ENCODE results near the gene RELA.

The RELA gene

GRCh38 chr11:65633390-65634108, 29.2 kb downstream of the RELA start:
- no peak for DNase-seq (ENCODE audit: low spot score)

- no peak for DNase-seq (ENCODE audit: low spot score)
These were observed 32.5 kb downstream of the RELA start for GRCh38 chr11:65630215-65630614.

DNA sequence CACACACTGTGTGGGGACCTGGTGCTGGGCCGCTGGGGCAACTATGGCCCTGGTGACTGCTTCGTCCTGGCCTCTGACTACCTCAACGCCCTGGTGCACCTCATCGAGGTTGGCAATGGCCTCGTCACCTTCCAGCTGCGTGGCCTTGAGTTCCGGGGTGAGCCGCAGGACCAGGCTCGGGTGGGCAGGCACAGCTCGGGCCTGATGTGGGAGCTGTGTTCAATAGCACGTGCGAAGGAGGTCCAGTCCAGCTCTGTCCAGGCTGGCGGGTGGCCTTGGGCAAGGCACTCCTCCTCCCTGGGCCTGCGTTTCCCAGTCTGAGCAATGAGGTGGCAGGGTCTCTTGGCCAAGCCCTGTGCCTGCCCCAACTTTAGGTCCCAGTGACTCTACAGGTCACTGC, 33.1 kb downstream of the RELA start:
- DNase-seq (ENCODE audit: low spot score): no peak

GRCh38 chr11:65627202-65627601, 35.5 kb downstream of the RELA start:
- no peak for DNase-seq (ENCODE audit: low spot score)

- peak; percentile 80 for DNase-seq (ENCODE audit: low spot score)
These were observed 36.9 kb downstream of the RELA start for GRCh38 chr11:65625628-65626342.

DNA sequence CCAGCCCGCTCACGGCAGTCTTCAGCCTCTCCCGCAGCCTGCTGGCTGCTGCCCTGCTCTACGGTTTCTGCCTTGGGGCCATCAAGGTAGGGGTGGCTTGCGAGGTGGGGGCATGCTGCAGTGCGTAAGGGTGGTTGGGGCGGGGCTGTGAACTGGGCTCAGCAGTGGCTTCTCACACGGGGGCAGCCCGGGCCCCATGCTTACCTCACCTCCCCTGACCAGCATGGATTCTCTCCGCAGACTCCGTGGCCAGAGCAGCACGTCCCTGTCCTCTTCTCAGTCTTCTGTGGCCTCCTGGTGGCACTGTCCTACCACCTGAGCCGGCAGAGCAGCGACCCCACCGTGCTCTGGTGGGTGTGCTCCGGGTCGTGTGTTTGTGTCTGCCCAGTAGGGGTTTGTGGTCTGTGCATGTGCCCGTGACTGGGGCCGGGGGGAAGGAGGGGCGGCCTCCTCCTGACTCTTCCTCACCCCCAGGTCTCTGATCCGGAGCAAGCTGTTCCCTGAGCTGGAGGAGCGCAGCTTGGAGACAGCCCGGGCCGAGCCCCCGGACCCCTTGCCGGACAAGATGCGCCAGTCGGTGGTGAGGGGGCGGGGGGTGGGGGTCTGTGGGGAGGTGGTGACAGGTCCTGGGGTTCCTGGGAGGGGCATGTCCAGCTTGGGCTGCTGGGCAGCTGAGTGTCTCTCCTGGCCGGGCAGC, 37.6 kb downstream of the RELA start:
- DNase-seq (ENCODE audit: low spot score): no peak

GRCh38 chr11:65623852-65624616, 38.7 kb downstream of the RELA start:
- no peak for DNase-seq (ENCODE audit: low spot score)

DNA sequence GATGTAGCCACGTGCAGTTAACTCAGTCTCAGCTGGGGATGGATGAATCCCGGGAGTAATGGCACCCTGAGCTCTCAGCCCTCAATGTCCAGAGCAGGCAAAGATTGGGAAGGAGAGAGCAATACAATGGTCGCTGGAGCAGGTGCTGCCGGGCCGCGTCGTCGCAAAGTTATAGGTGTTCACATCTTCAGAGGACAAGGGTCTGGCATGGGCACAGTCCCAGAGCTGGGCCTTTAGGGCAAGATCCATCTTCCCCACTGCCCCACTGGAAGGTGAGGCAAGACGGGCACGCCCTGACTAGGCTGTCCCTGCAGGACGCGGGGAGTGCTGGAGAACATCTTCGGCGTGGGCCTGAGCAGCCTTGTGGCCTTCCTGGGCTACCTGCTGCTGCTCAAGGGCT, 39.5 kb downstream of the RELA start:
- no peak for DNase-seq (ENCODE audit: low spot score)

- no peak for DNase-seq (ENCODE audit: low spot score)
These were observed 40.7 kb downstream of the RELA start for GRCh38 chr11:65622011-65622410.

DNA sequence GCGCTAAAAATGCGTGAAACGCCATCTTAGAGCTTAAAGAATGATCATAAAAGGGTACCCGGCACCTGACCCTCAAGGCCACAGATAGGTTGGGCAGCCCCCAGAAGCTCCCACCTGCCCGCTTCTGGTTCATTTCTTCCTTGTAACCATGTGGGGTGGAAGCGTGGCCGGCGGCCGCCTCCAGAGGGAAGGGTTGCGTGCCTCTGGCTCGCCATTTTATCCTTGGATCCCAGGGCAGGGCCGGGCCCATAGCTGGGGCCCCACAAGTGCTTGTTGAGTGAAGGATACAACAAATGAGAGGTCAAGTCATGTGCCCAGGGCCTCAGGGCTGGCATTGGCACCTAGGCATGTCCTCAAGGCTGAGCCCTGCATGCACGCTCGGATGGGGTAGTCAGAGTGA, 41.3 kb downstream of the RELA start:
- DNase-seq (ENCODE audit: low spot score): no peak

- no peak for DNase-seq (ENCODE audit: low spot score)
These were observed 42.0 kb downstream of the RELA start for GRCh38 chr11:65620666-65621065.

- no peak for DNase-seq (ENCODE audit: low spot score)
These were observed 43.3 kb downstream of the RELA start for GRCh38 chr11:65619281-65619928.

- DNase-seq (ENCODE audit: low spot score): no peak
These were observed 44.0 kb downstream of the RELA start for GRCh38 chr11:65618763-65619162.

DNA sequence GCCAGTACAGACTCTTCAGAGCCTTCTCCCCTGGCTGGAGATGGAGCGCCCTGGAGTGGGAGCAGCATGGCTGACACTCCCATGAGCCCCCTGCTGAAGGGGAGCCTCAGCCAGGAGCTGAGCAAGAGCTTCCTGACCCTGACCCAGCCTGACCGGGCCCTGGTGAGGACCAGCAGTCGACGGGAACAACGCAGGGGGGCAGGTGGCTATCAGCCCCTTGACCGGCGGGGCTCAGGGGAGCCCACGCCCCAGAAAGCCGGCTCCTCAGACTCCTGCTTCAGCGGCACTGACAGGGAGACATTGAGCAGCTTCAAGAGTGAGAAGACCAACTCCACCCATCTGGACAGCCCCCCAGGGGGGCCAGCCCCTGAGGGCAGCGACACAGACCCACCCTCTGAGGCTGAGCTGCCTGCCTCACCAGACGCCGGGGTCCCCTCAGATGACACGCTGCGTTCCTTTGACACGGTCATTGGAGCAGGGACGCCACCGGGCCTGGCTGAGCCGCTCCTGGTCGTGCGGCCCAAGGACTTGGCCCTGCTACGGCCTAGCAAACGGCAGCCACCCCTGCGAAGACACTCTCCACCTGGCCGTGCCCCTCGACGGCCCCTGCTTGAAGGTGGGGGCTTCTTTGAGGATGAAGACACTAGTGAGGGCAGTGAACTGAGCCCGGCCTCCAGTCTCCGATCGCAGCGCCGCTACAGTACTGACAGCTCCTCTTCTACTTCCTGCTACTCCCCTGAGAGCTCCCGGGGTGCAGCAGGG, 44.5 kb downstream of the RELA start:
- DNase-seq (ENCODE audit: low spot score): no peak

GRCh38 chr11:65617136-65617850, 45.4 kb downstream of the RELA start:
- no peak for DNase-seq (ENCODE audit: low spot score)

- DNase-seq (ENCODE audit: low spot score): no peak
These were observed 46.1 kb downstream of the RELA start for GRCh38 chr11:65616575-65617001.

DNA sequence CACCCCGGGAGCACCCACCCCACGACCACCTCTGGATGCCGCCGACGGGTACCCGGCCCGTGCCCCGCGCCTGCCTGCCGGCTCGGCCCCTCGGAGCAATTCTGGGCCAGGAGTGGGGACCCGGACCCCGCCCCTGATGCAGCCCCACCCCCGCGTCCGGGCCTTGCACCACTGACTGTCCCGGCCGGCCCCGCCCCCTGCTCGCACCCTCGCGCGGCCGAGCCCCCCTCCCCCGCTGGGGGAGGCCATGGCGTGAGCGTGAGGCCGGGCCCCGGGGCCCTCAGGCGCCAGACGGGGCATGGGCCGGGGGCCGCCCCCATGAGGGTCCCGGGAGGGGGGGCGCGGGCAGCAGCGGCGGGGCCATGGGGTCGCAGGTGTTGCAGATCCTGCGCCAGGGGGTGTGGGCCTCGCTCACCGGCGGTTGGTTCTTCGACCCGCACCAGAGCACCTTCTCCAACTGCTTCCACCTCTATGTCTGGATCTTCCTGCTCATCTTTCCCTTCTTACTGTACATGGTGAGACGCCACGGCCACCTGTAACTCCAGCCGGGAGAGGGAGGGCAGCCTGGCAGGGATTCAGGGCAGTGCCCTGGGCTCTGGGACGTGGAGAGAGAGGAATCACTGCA, 46.7 kb downstream of the RELA start:
- no peak for DNase-seq (ENCODE audit: low spot score)

GRCh38 chr11:65615229-65615949, 47.3 kb downstream of the RELA start, which contains the start of gene PCNX3:
Gene PCNX3 (plus strand): TSS chr11:65615776. CDS start chr11:65616312, 536 bp downstream.
- DNase-seq (ENCODE audit: low spot score): peak; percentile 100

Data from globus pallidus (tissue), 1 donor.